Measurements from ENCODE around the gene CNR1.
"Not testable (repeated sequence)": the region's sequence is repeated elsewhere in the genome, so short reads cannot be mapped to it uniquely, and the experiment has no call there.

CNR1 gene

GRCh38 chr6:88165844-88166492 is at the start of gene CNR1:
TSS of gene CNR1 (minus strand) at chr6:88166347. CDS start at chr6:88145274, 21,073 bp downstream.
- DNase-seq (ENCODE audit: low spot score) = peak; percentile 9

DNA sequence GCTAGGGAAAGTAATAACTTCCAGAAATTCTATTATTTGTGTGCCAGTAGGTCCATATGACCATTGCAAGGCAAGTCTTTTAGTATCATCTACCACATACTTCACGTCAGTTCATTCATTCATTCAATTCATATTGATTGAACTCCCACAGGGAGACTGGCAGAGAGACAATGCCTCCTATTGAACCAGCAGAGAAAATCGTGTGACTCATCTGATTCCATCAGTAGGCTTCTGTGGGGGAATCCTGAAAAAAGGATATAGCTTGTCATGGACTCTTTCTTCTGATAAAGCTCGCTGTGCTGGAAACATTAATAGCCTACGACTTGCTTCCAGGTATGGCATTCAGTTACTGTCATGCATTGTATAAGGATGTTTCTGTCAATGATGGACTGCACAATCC is 45.3 kb upstream of the CNR1 start:
- no peak for DNase-seq (ENCODE audit: low spot score)

GRCh38 chr6:88209301-88209700 is 43.2 kb upstream of the CNR1 start:
- DNase-seq (ENCODE audit: low spot score) = no peak

- no peak for DNase-seq (ENCODE audit: low spot score)
These were observed 42.6 kb upstream of the CNR1 start for GRCh38 chr6:88208726-88209125.

DNA sequence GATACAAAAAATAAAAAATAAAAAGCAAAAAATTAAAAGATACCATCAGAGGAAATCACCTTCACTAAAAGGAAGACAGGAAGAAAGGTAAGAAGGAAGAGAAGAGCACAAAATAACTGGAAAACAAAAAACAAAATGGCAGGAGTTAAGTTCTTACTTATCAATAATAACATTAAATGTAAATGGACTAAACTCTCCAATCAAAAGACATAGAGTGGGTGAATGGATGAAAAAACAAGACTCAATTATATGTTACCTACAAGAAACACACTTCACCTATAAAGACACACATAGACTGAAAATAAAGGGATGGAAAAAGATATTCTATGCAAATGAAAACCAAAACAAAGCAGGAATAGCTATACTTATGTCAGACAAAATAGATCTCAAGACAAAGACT is 35.6 kb upstream of the CNR1 start:
- not testable (repeated sequence) for DNase-seq (ENCODE audit: low spot score)

DNA sequence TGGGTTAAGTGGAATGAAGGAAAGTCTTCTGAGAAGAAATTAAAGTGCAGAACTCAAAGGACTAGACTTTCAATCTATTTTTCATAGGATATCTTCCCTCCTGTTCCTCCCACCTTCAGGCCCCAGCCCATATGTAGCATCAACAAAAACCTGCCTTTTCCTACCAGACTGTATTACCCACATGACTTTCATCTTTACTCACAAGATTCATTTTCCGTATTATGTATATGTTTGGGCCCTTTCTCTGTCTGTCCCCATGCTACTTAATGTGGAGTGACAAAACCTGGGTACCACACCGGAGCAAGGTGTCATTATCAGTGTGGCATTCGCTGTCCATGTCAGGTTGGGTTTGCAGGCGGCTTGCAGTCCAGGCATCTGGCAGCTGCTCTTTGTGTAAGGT is 18.8 kb upstream of the CNR1 start:
- no peak for DNase-seq (ENCODE audit: low spot score)

- DNase-seq (ENCODE audit: low spot score) = no peak
These were observed 17.3 kb upstream of the CNR1 start for GRCh38 chr6:88183471-88183870.

DNA sequence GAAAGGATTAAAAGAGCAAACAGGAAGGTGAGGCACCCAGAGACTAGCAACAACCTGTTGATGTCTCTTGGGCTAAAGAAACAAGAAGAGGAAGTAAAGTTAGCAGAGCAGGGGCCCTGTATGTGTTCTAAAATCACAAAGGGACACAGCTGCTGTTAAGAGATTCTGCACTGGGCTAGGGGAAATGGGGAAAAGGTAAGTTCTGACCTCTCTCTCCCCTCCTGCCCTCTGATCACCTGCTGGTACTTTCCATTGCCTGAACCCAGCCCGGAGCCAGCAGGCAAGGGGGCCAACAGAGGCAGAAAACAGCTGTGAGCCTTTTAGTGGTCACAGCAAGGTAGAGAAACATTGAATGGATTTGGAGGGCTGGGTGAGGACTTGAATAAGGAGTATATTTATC is 13.5 kb upstream of the CNR1 start:
- DNase-seq (ENCODE audit: low spot score) = no peak

GRCh38 chr6:88177961-88178464 is 11.9 kb upstream of the CNR1 start:
- DNase-seq (ENCODE audit: low spot score) = no peak

GRCh38 chr6:88174906-88175305 is 8.8 kb upstream of the CNR1 start:
- no peak for DNase-seq (ENCODE audit: low spot score)

DNA sequence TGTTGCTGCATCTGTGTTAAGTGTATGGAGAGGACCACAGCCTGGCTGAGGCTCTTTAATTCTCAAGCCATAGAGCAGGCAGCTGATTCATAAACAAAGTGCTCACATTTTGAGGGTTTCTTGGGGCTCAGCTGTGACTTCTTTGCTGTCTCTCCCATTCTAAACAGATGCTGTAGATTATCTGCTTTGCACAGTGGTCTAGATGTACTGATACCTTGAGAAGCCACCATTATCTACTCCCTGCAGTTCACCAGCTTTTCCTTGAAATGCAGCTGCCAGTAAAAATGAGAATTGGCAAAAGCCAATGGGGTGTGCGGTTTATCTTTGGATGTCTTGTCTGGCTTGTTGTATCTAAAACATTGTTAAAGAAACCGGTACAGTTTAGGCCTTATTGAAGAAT is 5.2 kb upstream of the CNR1 start:
- DNase-seq (ENCODE audit: low spot score) = no peak

DNA sequence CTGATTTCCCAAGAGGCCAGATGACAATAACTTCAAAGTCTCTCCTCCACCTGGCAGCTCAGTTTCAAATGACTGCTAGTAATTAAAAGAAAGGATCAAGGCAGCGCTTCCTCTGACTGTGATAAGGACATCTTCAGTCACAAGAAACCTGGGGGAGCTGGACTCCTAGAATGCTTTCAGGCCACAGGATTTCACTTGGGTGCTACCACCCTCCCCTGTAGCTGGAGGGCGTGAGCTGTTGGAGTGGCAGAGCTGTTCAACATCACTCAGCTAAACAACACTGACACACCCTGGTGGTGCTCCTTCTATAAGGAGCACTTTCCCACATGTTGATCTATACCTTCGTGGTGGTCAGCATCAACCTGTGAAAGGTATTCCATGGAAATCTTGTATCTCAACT is 2.2 kb upstream of the CNR1 start:
- DNase-seq (ENCODE audit: low spot score) = no peak

DNA sequence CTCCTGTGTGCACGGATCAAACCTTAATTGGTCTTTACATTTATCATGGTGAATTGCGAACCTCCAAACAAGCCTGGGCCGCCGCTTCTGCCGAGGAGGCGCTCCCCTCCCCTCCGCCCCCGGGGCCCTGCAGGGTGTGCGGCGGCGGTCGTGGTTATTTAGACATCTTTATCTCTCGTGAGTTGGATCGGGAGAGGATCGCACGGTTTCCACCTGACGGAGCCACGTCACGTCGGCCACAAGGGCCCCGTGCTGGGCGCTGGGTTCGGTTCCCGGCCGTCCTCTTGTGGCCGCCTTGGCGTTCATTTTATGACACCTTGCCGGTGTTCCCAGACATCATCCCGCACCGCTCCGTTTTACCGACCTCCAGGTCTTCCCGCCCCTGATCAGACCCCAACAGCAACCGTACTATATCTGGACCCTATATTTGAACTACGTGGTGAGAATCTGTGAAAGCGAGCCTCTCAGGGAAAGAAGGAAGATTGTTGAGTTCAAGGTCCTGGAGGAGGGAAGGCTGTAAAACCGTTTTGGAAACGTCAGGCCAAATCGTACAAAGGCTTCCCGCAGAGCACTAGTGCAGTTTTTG is 1.3 kb upstream of the CNR1 start:
- DNase-seq (ENCODE audit: low spot score) = no peak

- no peak for DNase-seq (ENCODE audit: low spot score)
These were observed 575 bp upstream of the CNR1 start for GRCh38 chr6:88166493-88167351.

DNA sequence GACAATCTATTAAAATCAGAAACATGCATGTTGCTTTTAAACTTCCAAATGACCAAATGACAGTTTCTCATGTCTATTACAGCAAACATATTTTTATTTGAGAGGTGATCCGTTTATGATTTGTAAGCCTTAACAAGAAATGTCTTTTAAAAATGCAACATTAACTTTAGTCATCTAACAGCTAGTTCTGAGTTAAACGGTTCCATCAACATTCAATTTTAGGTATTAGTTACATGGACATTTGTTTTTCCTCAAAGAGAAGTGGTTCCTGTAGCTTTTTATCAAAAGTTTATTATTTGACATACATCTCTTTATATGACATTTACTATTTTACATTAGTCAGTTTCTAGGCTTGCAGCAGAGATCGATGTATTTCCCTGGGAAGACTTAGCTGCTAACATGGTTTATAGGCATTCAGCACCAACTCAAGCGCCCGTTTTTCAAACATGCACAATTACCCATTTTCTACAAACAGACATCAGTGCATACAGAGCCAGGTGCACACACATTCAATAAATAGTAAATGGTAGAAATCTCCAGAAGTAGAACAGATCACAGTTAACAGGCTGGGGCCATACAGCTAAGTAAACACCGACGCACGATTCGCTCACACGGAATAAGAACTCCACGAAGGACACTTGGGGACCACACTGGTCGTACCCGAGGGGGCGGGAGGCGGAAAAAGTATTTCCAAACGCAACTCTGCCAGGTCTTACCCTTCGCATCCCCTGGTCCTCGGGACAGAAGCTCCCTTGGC is 882 bp downstream of the CNR1 start:
- no peak for DNase-seq (ENCODE audit: low spot score)

- no peak for DNase-seq (ENCODE audit: low spot score)
These were observed 2.1 kb downstream of the CNR1 start for GRCh38 chr6:88164061-88164460.

DNA sequence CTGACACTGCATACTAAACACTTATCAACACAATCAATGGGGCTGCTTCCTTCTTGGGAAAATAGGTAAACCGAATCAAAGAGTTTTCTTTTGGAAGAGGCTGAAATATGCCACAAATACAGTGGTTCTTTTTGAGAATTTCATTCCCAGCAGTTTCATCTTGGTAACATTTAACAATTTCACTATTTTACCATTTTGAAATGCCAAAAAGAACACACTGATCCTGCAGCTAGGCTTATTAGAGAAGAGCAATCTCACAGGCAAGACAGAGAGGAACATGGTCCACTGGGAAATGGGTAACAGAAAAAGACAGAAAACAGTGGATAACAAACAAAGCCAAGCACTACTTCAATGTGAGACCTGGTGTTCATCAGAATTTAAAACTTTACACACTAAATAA is 2.5 kb downstream of the CNR1 start:
- no peak for DNase-seq (ENCODE audit: low spot score)

DNA sequence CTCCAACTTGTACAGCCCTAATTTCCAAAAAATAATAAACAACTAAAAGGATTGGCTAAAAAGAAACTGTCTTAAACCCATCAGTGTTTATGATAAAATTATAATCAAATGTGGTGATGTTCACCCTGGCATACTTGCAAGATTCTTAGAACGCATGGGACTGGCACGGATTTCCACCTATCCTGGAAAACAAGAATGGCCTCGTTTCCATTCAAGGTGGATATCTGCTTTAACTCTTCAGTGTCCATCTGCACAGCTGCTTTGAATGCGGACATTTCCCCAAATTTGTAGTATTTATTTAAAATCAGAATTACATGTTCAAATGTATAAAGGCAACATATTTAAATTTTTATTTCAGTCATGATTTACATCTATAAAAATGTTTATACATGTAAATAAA is 4.2 kb downstream of the CNR1 start:
- DNase-seq (ENCODE audit: low spot score) = no peak

- DNase-seq (ENCODE audit: low spot score) = no peak
These were observed 9.0 kb downstream of the CNR1 start for GRCh38 chr6:88157106-88157505.

DNA sequence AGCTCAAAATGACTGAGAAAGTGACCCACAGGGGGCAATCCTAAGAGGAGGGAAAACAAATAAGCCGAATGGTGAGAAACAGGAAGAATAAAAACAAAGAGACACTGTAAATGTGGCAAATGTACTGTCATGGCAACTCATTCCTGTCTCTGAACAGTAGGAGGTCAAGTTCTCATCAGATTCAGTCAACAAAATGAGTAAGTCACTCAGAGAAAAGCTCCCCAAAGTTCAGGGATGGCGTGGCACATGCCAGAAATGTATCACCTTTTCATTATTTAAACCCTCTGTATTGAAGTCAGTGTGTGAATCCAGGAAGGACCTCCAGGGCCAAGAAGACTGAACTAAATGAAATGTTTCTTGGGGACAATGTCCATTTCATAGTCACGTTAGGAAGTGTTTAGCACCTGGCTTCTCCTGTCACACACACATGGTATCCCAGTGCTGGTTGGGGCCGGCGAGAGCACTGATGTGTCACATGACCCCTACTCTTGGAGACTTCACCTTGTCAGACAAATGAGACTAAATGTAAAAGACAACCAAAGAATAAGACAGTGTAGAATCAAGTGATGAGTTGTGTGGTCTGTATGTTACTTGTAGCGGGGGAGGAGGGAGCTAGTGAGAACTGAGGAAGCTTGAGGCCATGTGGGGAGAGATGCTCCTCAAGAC is 20.7 kb downstream of the CNR1 start:
- no peak for DNase-seq (ENCODE audit: low spot score)

- no peak for DNase-seq (ENCODE audit: low spot score)
These were observed 21.4 kb downstream of the CNR1 start for GRCh38 chr6:88144637-88145297.
